Activated CD8-positive, alpha-beta memory T cell treated with anti-CD3 and anti-CD28 coated beads for 1 hour (primary cell): ENCODE data around the gene S1PR2.
"Not testable (repeated sequence)": the region's sequence is repeated elsewhere in the genome, so short reads cannot be mapped to it uniquely, and the experiment has no call there.

ENCODE experiments used
- DNase-seq, 2 donors: peaks; one replicate each; pipeline ENCODE4 v3.0.0-alpha.2; 2020; ENCODE audit warnings: low read depth in 1 of 2; ENCODE audit errors: extremely low read depth in 1 of 2

S1PR2 gene

DNA sequence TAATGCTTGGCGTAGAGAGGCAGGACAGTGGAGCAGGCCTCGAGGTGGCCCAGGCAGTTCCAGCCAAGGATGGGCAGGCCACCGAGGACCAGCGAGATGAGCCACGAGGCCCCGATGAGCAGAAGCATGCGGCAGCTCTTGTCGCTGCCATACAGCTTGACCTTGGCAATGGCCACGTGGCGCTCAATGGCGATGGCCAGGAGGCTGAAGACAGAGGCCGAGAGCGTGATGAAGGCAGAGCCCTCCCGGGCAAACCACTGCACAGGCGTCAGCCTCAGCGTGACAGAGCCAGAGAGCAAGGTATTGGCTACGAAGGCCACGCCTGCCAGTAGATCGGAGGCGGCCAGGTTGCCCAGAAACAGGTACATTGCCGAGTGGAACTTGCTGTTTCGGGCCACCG, 6.8 kb downstream of the S1PR2 start:
- no peak for DNase-seq

DNA sequence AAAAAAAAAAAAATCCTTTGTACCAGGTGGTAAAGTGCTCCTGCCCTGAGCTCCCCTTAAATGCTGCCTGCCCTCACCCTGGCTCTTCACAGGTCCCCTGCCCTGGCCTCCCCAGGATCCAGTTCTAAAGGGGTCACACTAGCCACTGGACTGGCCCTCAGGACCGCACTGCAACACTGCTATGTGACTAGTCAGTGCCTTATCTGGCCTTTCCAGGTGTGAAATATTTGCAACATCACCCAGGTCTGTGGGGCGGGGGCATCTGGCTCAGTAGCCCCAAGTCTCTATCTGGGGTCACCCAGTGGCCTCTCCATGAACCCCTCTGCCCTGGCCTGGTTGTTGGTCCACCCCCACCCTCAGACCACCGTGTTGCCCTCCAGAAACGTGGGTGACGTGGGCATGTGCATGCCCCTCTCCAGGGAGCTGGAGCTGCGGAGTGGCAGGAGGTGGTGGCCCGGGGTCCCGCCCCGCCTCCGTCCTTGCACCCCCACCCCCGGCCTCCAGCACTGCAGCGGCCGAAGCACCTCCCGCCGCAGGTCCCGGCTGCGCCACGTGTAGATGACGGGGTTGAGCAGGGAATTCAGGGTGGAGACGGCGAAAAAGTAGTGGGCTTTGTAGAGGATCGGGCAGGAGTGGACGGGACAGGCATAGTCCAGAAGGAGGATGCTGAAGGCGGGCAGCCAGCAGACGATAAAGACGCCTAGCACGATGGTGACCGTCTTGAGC, 7.5 kb downstream of the S1PR2 start:
- DNase-seq: no peak

DNA sequence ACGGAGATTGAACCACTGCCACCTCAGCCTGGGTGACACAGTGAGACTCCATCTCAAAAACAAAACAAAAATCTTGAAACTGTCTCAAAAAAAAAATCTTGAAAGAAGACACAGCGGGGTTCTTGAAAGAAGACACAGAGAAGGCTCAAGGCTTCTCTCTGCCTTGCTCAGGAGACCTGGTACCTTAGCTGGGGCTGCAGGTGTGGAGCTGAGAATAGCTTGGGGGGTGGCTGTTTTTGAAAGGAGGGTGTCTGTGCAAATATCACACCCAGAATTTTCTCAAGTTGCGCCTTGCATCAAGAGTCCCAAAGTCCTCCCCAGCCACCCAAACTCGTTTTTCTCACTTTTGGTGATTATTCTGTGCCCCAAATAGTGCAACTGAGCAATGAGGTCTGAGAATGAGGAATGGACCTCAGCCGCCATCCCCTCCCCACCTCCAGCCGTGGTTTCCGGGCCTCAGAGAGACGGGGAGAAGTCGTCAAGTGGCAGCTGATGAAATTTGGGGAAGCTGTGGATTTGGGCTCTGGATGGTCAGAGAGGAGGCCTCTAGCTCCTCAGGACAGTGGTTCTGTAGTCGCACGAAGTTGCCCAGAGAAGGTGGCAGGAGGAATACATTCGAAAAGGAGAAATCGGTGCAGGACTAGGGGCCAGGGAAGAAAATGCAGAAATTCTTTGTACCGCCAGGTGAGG, 8.8 kb downstream of the S1PR2 start:
- no peak for DNase-seq

DNA sequence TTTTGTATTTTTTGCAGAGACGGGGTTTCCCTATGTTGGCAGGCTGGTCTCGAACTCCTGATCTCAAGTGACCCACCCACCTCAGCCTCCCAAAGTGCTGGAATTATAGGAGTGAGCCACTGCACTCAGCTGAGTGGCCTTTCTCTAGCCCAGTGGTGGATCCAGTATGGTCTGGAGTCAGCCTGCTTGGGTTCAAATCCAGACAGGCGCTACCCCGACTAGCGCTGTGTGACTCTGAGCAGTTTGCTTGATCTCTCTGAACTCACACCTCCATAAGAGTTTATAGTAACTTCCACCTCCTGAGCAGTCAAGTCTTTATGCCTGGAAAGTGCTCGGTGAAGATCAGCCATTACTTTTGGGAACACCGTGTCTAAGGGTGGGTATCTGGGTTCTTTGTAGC, 10.4 kb downstream of the S1PR2 start:
- no peak for DNase-seq

DNA sequence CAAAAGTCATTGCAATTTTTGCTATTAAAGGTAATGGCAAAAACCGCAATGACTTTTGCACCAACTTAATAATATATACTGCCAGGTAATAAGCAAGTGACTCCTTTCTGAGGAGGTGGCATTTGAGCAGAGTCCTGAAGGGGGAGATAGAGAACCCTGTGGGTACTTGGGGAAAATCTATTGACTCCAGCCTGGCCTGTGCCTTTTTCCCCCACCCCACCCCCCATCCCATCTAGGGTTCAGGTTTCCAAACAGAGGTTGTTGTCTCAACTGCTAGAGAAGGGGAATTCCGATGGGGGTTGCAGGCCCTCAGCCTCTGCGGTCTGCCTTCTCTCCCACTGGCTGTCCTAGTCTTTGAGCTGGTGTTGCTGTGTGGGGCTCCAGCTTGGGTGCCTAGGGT, 11.5 kb downstream of the S1PR2 start:
- no peak for DNase-seq

DNA sequence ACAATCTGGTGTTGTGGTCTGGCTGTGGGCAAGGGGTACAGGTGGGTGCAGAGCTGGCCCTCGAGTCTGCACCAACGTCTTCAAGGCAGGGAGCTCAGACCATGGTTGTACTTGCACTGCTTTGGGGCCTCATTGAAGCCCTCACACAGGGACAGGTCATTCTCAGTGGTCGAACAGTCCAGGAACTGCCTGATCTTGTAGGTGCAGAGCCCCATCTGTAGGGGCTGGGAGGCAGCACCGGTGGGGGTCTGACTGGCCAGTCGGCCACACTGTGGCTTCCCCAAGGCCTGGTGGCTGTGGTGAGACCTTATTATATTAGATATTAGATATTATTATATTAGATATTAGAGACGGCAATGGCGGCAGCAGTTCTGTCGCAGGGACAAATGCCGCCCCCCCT, 14.0 kb downstream of the S1PR2 start:
- DNase-seq: no peak

DNA sequence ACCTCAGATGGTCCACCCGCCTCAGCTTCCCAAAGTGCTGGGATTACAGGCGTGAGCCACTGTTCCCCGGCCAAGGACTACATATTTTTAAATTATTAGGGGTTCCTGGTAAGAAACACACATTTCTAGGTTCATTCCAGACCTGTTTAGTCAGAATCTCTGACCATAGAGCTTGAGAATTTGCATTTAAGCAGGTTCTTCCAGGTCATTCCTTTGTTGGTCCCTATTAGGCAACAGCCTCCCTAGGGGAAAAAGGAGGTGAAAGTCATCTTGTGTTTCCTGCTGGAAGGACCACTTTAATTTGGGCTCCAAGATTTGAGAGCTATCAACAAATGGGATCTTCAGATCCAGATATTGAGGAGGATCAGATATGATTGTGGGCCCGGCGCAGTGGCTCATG, 16.3 kb downstream of the S1PR2 start:
- no peak for DNase-seq

DNA sequence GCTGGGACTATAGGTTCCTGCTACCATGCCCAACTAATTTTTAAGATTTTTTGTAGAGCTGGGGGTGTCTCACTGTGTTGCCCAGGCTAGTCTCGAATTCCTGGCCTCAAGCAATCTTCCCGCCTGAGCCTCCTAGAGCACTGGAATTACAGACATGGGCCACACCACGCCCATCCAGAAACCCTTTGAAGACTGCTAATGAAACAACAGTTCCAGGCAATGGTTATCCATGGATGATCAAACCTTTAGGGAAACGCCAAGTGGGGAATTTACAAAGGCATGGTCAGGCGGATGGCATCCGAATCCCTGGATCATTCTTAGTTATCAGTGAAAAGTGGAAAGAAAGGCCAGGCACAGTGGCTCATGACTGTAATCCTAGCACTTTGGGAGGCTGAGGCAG, 19.4 kb downstream of the S1PR2 start:
- DNase-seq: no peak

DNA sequence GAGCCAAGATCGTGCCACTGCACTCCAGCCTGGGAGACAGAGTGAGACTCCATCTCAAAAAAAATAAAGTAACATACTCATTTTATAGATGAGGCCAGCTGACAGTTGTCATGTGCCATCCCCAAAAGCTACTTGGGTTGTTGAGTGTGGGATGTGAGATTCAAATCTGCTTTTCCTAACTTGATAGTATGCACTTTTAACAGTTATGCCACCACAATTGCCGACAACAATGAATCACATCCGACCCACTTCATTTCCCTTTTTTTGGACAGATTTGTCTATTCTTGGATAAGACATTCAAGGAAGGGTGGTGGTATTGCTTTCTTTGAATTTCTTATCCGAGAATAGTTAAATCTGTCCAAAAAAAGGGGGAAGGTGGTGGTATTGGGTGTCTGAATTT, 20.1 kb downstream of the S1PR2 start:
- DNase-seq: no peak

DNA sequence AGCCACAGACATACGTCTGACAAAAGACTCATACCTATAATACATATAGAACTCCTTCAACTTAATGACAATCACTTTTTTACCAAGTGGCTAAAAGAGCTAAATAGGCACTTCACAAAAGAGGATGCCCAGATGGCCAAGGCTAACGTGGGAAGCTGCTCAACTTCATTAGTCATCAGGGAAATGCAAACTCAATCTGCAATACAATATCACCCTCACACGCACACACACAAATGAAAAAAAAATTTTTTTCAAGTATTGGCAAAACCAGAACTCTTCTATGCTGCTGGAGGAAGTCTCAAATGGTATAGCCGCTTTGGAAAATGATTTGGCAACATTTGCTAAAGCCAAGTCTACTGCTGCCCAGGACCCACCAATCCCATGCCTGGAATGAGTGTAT, 21.8 kb downstream of the S1PR2 start:
- DNase-seq: no peak

DNA sequence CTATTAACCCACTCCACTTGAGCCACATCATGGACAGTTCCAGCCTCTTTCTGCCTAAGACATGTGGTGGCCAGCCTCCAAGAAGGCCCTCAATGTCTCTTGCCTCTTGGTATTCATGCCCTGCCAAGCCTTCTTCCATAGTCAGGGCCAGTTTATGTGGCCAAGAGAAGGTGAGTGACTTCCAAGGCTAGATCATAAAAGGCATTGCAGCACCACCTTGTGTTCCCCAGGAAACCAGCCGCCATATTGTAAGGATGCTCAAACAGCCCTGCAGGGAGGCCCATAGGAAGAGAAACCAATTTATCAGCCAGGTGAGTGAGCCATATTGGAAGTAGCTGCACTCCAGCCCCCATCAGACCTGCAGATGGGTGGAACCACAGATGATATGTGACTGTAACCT, 24.1 kb downstream of the S1PR2 start:
- DNase-seq: no peak

DNA sequence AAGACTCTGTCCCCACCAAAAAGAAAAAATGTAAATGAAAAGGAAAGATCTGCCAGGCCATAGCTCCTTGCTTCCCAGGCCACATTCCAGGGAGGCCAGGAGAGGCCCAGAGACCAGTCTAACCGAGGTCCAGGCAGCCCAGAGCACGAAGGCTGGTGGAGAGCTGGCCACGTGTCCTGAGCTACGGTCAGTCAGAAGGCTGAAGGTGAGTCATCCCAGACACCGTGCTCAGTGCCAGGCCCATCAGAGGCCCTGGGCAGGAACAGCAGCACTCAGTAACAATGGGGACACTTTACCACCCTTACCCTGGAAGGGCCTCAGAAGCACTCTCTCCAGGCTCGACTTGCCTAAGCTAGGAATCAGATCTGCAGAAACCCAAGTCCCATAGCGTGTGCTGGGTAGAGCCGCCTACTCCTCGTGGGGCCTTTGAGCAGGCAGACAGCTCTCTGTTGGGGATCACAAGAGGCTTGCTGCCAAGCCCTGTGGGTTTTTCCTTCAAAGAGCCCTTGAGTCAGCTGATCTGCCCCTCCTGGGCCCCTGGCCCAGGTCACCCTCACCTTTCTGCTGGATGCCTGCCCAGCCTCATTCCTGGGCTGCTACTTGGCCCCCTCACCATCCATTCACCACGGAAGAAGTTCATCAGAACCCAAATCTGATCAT, 24.8 kb downstream of the S1PR2 start:
- no peak for DNase-seq

DNA sequence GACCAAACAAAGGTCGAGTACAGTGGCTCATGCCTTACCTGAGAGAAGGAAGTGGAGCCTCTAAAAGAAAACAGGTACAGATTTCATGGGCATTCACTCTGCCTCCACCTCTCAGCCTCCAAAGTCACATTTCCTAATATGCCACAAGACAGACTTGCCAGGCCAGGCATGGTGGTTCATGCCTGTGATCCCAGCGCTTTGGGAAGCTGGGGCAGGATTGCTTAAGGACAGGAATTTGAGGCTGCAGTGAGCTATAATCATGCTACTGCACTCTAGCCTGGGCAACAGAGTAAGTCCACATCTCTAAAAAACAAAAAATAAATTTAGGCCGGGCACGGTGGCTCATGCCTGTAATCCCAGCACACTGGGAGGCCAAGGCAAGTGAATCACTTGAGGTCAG, 25.5 kb downstream of the S1PR2 start:
- DNase-seq: no peak

DNA sequence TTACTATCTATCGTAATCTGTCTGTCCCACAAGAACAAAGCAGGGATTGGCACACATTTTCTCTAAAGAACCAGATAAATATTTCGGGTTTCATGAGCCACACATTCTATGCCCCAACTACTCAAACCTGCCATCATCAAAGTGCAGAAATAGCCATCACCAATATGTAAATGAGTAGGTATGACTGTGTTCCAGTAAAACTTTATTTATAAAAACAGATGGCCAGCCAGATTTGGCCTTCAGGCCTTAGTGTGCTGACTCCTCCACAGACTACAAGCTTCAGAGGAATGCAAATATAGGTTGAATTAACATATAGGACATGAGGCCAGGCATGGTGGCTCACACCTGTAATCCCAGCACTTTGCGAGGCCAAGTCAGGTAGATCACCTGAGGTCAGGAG, 27.4 kb downstream of the S1PR2 start:
- no peak for DNase-seq

DNA sequence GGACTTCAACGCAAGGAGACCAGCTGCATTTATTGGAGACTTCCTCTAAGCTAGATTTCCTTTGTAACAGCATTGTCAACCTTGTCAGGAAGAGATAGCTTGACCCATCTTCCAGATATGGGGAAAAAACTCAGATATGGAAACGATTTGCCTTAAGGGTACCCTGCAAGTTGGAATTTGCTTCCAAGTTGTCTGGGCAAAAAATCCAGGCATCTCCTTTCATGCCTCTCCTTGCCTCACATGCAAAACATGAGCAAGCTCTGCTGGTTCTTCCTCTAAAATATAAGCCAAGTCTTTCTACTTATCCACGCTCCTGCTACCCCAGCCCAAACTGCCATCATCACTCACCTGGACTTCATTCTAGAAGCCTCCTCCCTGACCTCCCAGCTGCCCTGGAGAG, 30.0 kb downstream of the S1PR2 start:
- no peak for DNase-seq

DNA sequence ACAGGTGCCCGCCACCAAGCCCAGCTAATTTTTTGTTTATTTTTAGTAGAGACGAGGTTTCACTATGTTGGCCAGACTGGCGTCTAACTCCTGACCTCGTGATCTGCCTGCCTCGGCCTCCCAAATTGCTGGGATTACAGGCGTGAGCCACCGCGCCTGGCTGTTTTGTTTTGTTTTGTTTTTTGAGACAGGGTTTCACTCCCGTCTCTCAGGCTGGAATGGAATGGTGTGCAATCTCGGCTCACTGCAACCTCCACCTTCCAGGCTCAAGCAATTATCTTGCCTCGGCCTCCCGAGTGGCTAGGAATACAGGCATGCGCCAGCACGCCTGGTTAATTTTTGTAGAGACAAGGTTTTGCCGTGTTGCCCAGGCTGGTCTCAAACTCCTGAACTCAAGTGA, 31.0 kb downstream of the S1PR2 start:
- not testable (repeated sequence) for DNase-seq

DNA sequence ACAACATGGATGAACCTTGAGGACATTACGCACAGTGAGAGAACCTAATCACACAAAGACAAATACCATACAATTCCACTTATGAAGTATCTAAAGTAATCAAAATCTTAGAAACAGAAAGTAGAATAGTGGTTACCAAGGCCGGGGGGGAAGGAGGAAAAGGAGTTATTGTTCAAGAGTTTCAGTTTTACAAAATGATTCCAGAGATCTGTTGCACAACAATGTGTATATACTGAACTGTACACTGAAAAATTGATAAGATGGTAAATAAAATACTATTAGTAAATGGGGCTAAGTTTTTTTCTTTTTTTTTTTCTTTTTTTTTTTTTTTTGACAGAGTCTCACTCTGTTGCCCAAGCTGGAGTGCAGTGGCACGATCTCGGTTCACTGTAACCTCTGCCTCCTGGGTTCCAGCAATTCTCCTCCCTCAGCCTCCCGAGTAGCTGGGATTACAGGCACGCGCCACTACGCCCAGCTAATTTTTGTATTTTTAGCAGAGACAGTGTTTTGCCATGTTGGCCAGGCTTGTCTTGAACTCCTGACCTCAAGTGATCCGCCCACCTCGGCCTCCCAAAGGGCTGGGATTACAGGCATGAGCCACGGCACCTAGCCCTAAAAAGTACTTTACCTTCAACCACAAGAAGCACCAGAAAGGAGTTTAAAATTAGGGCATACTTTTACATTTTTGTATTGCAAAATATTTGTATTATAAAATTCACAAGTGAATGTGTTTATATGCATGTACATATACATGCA, 32.1 kb downstream of the S1PR2 start:
- not testable (repeated sequence) for DNase-seq

DNA sequence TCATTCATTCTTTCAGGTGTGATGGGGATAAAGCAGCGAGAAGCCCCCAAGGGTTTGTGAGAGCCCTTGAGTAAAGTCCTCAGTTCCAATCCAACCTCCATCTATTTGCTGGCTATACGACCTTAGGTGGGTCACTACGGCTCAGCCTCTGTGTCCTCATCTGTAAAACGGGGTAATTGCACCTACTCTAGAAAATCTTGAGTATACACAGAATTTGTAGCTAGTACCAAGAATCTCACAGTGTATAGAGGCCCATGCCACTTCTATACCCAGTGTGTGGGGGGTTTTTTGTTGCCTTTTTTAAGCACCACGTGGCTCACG, 36.0 kb downstream of the S1PR2 start:
- DNase-seq: no peak

DNA sequence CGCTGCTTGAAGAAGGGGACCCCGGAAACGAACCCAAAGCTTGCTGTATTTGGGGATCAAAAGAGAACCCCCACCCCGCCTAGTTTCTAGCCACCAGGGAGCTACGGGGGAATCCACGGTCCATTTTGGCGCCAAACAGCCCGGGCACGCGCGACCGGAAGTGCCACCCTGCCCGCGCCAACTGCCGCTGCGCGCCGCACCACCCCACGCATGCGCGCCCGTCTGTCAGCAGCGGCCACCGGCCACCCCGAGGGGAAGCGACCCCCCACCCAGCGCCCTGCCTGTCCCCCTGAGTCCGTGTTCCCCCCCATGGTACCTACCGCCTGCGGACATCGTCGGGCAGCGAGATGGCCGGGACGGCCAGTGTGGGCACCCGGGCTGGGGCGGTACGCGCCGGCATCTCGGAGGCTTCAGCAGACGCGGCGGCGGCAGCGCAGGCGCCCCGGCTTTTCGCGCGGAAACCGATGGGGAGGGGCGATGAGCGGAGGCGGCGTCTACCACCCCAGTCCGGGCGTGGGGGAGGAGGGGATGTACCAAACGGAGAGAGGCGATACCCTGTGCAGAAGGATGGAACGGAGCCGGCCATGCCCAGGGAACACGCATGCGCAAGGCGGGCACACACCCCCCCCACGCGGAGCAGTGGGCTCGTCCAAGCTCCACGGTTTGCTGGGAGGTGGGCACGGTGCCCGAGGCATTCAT, 36.5 kb downstream of the S1PR2 start, which contains the start of gene DNMT1:
TSS of gene DNMT1 (minus strand) at position 454 of the 699 bp plus-strand sequence. CDS start at position 400, 54 bp downstream.
- peak; percentile 86 to 93 for DNase-seq

DNA sequence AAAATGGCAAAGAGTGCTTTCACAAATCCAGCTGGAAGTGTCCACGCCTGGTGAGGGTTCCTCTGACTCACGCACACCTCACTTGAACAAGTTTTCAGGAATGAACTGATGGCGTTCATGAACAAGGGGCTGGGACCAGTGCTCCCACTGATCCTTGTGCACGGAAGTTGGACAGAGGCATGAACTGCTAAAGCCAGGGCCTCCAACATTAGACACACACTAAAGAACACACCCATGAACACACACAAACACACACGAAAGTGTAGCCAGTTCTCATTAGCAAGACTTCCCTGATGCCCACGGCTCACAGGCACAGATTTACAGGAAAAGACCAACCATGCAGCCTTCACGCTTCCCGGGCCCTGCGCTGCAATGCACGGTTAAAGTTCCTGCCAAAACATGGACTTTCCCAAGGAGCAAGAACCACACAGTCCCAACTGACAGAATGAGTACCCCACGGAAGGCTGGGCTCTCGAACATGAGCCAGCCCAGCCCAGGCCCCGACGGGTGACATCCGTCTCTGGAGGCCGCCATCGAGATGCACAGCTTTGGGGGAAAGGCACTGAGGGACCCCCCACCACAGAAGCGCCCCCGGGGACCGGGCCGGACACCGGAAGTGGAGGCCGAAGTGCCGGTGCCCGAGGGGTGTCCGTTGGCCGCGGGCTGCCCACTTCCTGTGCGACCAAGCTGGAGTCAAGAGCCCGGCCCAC, 37.2 kb downstream of the S1PR2 start:
- peak in 1 of 2 donors; percentile 8 for DNase-seq
